HG02610 (cell line): ENCODE measurements around the gene ZMPSTE24.

ENCODE experiments used
- ATAC-seq: cut with Tn5 transposase; IDR thresholded peaks from one replicate; pipeline ENCODE4 v1.9.1; 2021; ENCODE audit warnings: mild to moderate bottlenecking, moderate library complexity; ENCODE audit not compliant: unreplicated experiment

ZMPSTE24 gene

GRCh38 chr1:40302475-40302874 is 44.4 kb downstream of the ZMPSTE24 start:
- ATAC-seq = no peak

- ATAC-seq = no peak
Observed at GRCh38 chr1:40303051-40303771, 45.2 kb downstream of the ZMPSTE24 start.

GRCh38 chr1:40303790-40304189 is 45.8 kb downstream of the ZMPSTE24 start:
- ATAC-seq = no peak

GRCh38 chr1:40305451-40305850 is 47.4 kb downstream of the ZMPSTE24 start:
- ATAC-seq = no peak

GRCh38 chr1:40305871-40306270 is 47.8 kb downstream of the ZMPSTE24 start:
- ATAC-seq = no peak

- ATAC-seq = no peak
Observed at GRCh38 chr1:40306296-40306695, 48.3 kb downstream of the ZMPSTE24 start.

- ATAC-seq = no peak
Observed at GRCh38 chr1:40307186-40307585, 49.1 kb downstream of the ZMPSTE24 start.

- no peak for ATAC-seq
Observed at GRCh38 chr1:40308036-40308727, 50.1 kb downstream of the ZMPSTE24 start.

GRCh38 chr1:40309374-40310128 is 51.5 kb downstream of the ZMPSTE24 start:
- no peak for ATAC-seq

GRCh38 chr1:40310129-40310461 is 52.1 kb downstream of the ZMPSTE24 start:
- no peak for ATAC-seq

- ATAC-seq = no peak
Observed at GRCh38 chr1:40310983-40311642, 53.1 kb downstream of the ZMPSTE24 start.

GRCh38 chr1:40311692-40312091 is 53.7 kb downstream of the ZMPSTE24 start:
- ATAC-seq = no peak

GRCh38 chr1:40312238-40313205 is 54.5 kb downstream of the ZMPSTE24 start:
- ATAC-seq = no peak

GRCh38 chr1:40313329-40313957 is 55.4 kb downstream of the ZMPSTE24 start:
- peak; percentile 45 for ATAC-seq

- ATAC-seq = no peak
Observed at GRCh38 chr1:40313958-40314720, 56.1 kb downstream of the ZMPSTE24 start.

- ATAC-seq = no peak
Observed at GRCh38 chr1:40314721-40315238, 56.7 kb downstream of the ZMPSTE24 start.

- ATAC-seq = peak; percentile 42
Observed at GRCh38 chr1:40315239-40315794, 57.3 kb downstream of the ZMPSTE24 start.

- ATAC-seq = no peak
Observed at GRCh38 chr1:40315795-40316594, 58.0 kb downstream of the ZMPSTE24 start.
